Adrenal gland (tissue), 12 donors: ENCODE results near the gene CFAP74. TPM values are rescaled to one million over a fixed set of nuclear protein-coding genes. Genes with fewer than 3 reads are reported as not detected.

Experiments used
- DNase-seq, 7 donors: peaks; one replicate each; pipeline ENCODE4 v3.0.0-alpha.2; 2019 to 2020
- H3K27ac ChIP-seq, 5 donors: fragments of 200-600 bp; sonication (generic) in 4 of 5; 1 replicate in 3 of 5; 2 replicates in 2 of 5; pipeline versions ENCODE4 v1.5.1 to v1.8.0; 2016 to 2020; ENCODE audit warnings: mild to moderate bottlenecking in 1 of 5
- H3K27me3 ChIP-seq: fragments of 200-600 bp; 2 replicates; pipeline ENCODE4 v1.8.0; 2021
- H3K36me3 ChIP-seq, 2 donors: fragments of 200-600 bp; replicated peaks in 1 of 2; 1 replicate in 1 of 2; 2 replicates in 1 of 2; pipeline versions ENCODE4 v1.5.1 to v1.8.0; 2018 to 2022
- H3K4me1 ChIP-seq, 2 donors: fragments of 200-600 bp; replicated peaks in 1 of 2; 1 replicate in 1 of 2; 2 replicates in 1 of 2; pipeline versions ENCODE4 v1.5.1 to v1.8.0; 2018 to 2021
- H3K4me3 ChIP-seq, 4 donors: fragments of 200-600 bp; sonication (generic) in 3 of 4; one replicate each; pipeline ENCODE4 v1.5.1; 2016 to 2018
- H3K9me3 ChIP-seq, 3 donors: fragments of 200-600 bp; sonication (generic) in 1 of 3; replicated peaks in 1 of 3; 1 replicate in 2 of 3; 2 replicates in 1 of 3; pipeline versions ENCODE4 v1.5.1 to v1.8.0; 2016 to 2021
- POLR2A ChIP-seq, 2 donors: fragments of 450-650 bp; IDR thresholded peaks; one replicate each; pipeline ENCODE4 v1.6.1; 2017; ENCODE audit warnings: antibody characterized with exemption in 2 of 2, mild to moderate bottlenecking in 2 of 2, moderate library complexity in 1 of 2
- WGBS, 4 donors: extraction: QIAGEN DNeasy Blood & Tissue Kit in 2 of 4; methylation state at CpG; one replicate each; pipeline versions ENCODE4 v1.1.5 to v1.1.7; 2013 to 2017; 5-methylcytosine and 5-hydroxymethylcytosine counted together
- intact Hi-C, 2 donors: fragments of 100-400 bp; cut with DNase I; formaldehyde crosslinking; loops; one replicate each; pipeline versions ENCODE4 v1.14.1 to v1.15.0; 2022 to 2023
- polyA plus RNA-seq, 3 donors: library from polyadenylated mRNA; stranded (reverse); fragments of 200-250 nt in 2 of 3; fragments of 350-450 nt in 1 of 3; fragmentation: Illumina TruSeq in 1 of 3; extraction: RNeasy Lipid Tissue Mini Kit (QIAGEN cat#74804) in 1 of 3; gene quantifications; one replicate each; pipeline ENCODE4 v1.2.3, GENCODE V29; 2013 to 2014
- total RNA-seq, 9 donors: library from RNA; depleted of rRNA in 4 of 9; stranded (reverse); fragments of >200 nt in 4 of 9; fragments of 120-200 nt in 1 of 9; fragmentation: NEBNext Ultra II Directional in 1 of 9; extraction: Animal tissue kit (Norgen Biotek cat#: 25700) in 1 of 9; gene quantifications; one replicate each; pipeline versions ENCODE4 v1.1.0 to v1.2.4, GENCODE V29; 2013 to 2023
- TF ChIP-seq, protein P1 (sequence below), 6 experiments: fragments of 450-650 bp in 4 of 6; fragments of 200-600 bp in 2 of 6; sonication (generic) in 1 of 6; IDR thresholded peaks; 1 replicate in 5 of 6; 2 replicates in 1 of 6; pipeline versions ENCODE4 v1.5.1 to v1.8.0; 2016 to 2021; ENCODE audit warnings: antibody characterized with exemption in 6 of 6, mild to moderate bottlenecking in 2 of 6, moderate library complexity in 1 of 6
- donor health status: healthy with polysubstance abuse.
- donor health status: Bipolar disorder and iron deficiency.
- donor health status: DM: yes; HTN: yes; CAD: no.
- donor health status: DM: no; HTN: no; CAD: no.
- donor health status: DM: no; HTN: no; CAD: no.
- donor health status: DM: yes; HTN: yes; CAD: no.

CFAP74 gene
- total and polyA plus RNA-seq, 12 donors: 0.11 to 7.6 (median 2.8) TPM; not detected in 1

GRCh38 chr1:1941211-1941841 is 62.3 kb downstream of the CFAP74 start:
- intact Hi-C loops: loop anchor here in 1 of 2 donors (5.0 kb wide), 1 partner anchor 106 kb away; no protein-coding TSS in a partner anchor
- no peaks in the 10 kb centered on the region for H3K36me3 ChIP-seq
- 68 to 75% (median 73%) methylated on average over 17 to 19 of the region's 19 CpGs for WGBS, 4 donors
- DNase-seq: no peak
- TF ChIP-seq, protein P1, sequence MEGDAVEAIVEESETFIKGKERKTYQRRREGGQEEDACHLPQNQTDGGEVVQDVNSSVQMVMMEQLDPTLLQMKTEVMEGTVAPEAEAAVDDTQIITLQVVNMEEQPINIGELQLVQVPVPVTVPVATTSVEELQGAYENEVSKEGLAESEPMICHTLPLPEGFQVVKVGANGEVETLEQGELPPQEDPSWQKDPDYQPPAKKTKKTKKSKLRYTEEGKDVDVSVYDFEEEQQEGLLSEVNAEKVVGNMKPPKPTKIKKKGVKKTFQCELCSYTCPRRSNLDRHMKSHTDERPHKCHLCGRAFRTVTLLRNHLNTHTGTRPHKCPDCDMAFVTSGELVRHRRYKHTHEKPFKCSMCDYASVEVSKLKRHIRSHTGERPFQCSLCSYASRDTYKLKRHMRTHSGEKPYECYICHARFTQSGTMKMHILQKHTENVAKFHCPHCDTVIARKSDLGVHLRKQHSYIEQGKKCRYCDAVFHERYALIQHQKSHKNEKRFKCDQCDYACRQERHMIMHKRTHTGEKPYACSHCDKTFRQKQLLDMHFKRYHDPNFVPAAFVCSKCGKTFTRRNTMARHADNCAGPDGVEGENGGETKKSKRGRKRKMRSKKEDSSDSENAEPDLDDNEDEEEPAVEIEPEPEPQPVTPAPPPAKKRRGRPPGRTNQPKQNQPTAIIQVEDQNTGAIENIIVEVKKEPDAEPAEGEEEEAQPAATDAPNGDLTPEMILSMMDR (IDR thresholded peaks at IDR 0.05): no peak
- TF ChIP-seq POLR2A (IDR thresholded peaks at IDR 0.05): no peak
- H3K27ac ChIP-seq: no peak overlapping the region
- no peaks in the 10 kb centered on the region for H3K9me3 ChIP-seq
- no peak overlapping the region for H3K4me3 ChIP-seq
- no peaks in the 10 kb centered on the region for H3K27me3 ChIP-seq
- peaks cover 0 to 4% of the 10 kb centered on the region in 2 donors for H3K4me1 ChIP-seq

DNA sequence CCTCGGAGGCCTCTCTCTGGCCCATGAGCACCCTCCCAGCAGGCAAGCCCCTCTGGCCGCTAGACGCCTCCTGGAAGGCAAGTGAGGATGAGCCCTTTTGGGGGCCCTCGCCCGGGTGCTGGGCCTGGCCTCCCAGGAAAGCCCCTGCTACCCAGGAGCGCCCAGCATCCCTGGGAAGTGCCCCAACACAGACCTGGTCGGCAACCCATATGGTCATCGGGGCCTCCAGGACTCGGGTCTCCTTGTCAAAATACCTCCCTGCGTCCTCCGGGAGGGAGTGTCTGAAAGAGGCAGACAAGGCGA is 63.5 kb downstream of the CFAP74 start:
- H3K4me3 ChIP-seq: no peak overlapping the region
- H3K4me1 ChIP-seq: peaks cover 0 to 4% of the 10 kb centered on the region in 2 donors
- H3K27me3 ChIP-seq: no peaks in the 10 kb centered on the region
- TF ChIP-seq, protein P1 (IDR thresholded peaks at IDR 0.05): no peak
- TF ChIP-seq POLR2A (IDR thresholded peaks at IDR 0.05): no peak
- no peak for DNase-seq
- H3K36me3 ChIP-seq: no peaks in the 10 kb centered on the region
- H3K27ac ChIP-seq: no peak overlapping the region
- no peaks in the 10 kb centered on the region for H3K9me3 ChIP-seq
- WGBS, 4 donors: 55 to 87% (median 84%) methylated on average over 3 to 12 of the region's 12 CpGs
- intact Hi-C loops: loop anchor here in 1 of 2 donors (5.0 kb wide), 1 partner anchor 107 kb away; no protein-coding TSS in a partner anchor

DNA sequence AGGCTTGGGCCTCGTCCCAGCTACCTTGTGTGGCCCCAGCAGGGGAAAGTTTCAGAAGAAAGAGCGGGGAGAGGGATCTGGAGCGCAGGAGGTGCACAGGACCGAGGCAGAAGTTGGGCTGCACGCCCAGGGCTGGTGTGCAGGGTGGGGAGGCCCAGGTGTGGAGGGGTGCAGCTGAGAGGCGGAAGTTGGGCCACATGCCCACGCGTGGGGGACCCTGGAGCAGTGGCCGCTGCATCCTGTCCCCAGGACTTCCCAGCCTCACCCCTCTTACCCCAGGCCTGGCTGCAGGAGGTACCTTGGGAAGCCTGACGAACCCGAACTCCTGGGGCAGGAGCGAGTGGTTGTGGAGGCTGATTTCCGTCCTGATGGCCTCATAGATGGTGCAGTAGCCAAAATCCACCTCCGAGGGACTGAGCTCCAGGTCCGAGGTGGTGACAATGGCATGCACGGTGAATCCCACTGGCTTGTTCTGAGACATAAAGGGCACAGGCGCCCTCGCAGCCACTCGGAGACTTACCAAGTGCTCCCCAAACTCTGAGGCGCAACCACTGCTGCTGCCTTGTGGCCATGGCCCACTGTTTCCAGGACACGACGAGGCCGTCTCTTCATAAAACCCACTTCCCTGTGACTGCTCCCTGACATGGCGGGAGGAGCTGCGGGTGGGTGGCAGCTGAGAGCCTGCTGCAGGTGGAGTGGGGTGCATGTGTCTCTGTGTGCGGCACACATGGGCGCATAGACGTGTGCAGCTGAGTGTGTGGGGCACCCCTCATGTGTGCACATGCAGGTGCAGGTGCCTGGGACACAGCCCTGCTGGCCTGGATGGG is 64.1 kb downstream of the CFAP74 start:
- 80 to 92% (median 86%) methylated on average over 11 to 28 of the region's 28 CpGs for WGBS, 4 donors
- no peak for DNase-seq
- H3K27me3 ChIP-seq: no peaks in the 10 kb centered on the region
- H3K36me3 ChIP-seq: no peaks in the 10 kb centered on the region
- no peak overlapping the region for H3K4me3 ChIP-seq
- peaks cover 0 to 4% of the 10 kb centered on the region in 2 donors for H3K4me1 ChIP-seq
- H3K27ac ChIP-seq: no peak overlapping the region
- no peak for TF ChIP-seq POLR2A (IDR thresholded peaks at IDR 0.05)
- TF ChIP-seq, protein P1 (IDR thresholded peaks at IDR 0.05): no peak
- H3K9me3 ChIP-seq: no peaks in the 10 kb centered on the region
- intact Hi-C loops: loop anchor here in 1 of 2 donors (5.0 kb wide), 1 partner anchor 108 kb away; no protein-coding TSS in a partner anchor

- DNase-seq: no peak
- WGBS, 4 donors: 77 to 87% (median 83%) methylated on average over 18 to 24 of the region's 24 CpGs
- H3K9me3 ChIP-seq: no peaks in the 10 kb centered on the region
- no peaks in the 10 kb centered on the region for H3K27me3 ChIP-seq
- TF ChIP-seq, protein P1 (IDR thresholded peaks at IDR 0.05): no peak
- TF ChIP-seq POLR2A (IDR thresholded peaks at IDR 0.05): no peak
- H3K36me3 ChIP-seq: no peaks in the 10 kb centered on the region
- intact Hi-C loops: no loop called here
- H3K27ac ChIP-seq: no peak overlapping the region
- H3K4me3 ChIP-seq: no peak overlapping the region
- H3K4me1 ChIP-seq: no peaks in the 10 kb centered on the region
Measured at GRCh38 chr1:1938613-1939295, 64.8 kb downstream of the CFAP74 start.
